ENCODE results near the gene ESRP2. TPM values are rescaled to one million over a fixed set of nuclear protein-coding genes. Genes with fewer than 3 reads are reported as not detected.

The ESRP2 gene
- total RNA-seq, 1 experiment from 2014 or later, result 27.0 TPM

GRCh38 chr16:68259007-68259825, 23.3 kb upstream of the ESRP2 start:
- intact Hi-C loops (cut with micrococcal nuclease; ENCODE audit: unreplicated experiment), result no loop called here
- BruUV-seq (replicated peaks), result no TSS peak

GRCh38 chr16:68257906-68258800, 22.2 kb upstream of the ESRP2 start:
- Histone ChIP-seq H3K36me3 (ENCODE audit: control insufficient read depth, insufficient read depth, low read length) (no peaks in the 10 kb centered on the region), H3K9me3 (ENCODE audit: control insufficient read depth, insufficient read depth, low read depth, low read length) (no peaks in the 10 kb centered on the region), H3K4me3 (ENCODE audit: low read depth in 2 of 2, low read length in 2 of 2) (no peak overlapping the region), H3K27me3 (ENCODE audit: control insufficient read depth, insufficient read depth, low read length) (no peaks in the 10 kb centered on the region), H3K4me1 (ENCODE audit: control insufficient read depth, insufficient read depth, low read length) (no peaks in the 10 kb centered on the region; the same call in 1 of the 2 replicates), H3K27ac (ENCODE audit: low read length) (no peak overlapping the region)
- ChIA-PET CTCF (no interaction called here), POLR2A (no interaction called here)
- no TSS peak for BruUV-seq (replicated peaks)
- DNase-seq (ENCODE audit: low read depth, low spot score), result no peak
- TF ChIP-seq POLR2AphosphoS5 (IDR thresholded peaks at IDR 0.05; ENCODE audit: low read depth, low read length) (no peak), TCF7L2 (IDR thresholded peaks at IDR 0.05; ENCODE audit: low read depth, low read length) (no peak), CTCF (IDR thresholded peaks at IDR 0.05) (no peak), SIN3A (IDR thresholded peaks at IDR 0.05; ENCODE audit: borderline replicate concordance, insufficient read depth, low read depth, low read length) (no peak), REST (IDR thresholded peaks at IDR 0.05; ENCODE audit: insufficient read depth in 1 of 2, low read depth in 2 of 2, low read length in 1 of 2) (no peak)
- intact Hi-C loops (cut with micrococcal nuclease; ENCODE audit: unreplicated experiment) (no loop called here), in situ Hi-C loops (cut with HindIII; ENCODE audit: low pct_unique_long_range_greater_than_20kb, low sequenced_read_pairs) (no loop called here)
- peak; percentile 36 for ATAC-seq

More at GRCh38 chr16:68259007-68259825, 23.3 kb upstream of the ESRP2 start:
- in situ Hi-C loops (cut with HindIII; ENCODE audit: low pct_unique_long_range_greater_than_20kb, low sequenced_read_pairs), result no loop called here
- Histone ChIP-seq H3K27ac (ENCODE audit: low read length) (no peak overlapping the region), H3K4me3 (ENCODE audit: low read depth in 2 of 2, low read length in 2 of 2) (no peak overlapping the region), H3K9me3 (ENCODE audit: control insufficient read depth, insufficient read depth, low read depth, low read length) (no peaks in the 10 kb centered on the region), H3K4me1 (ENCODE audit: control insufficient read depth, insufficient read depth, low read length) (no peaks in the 10 kb centered on the region; the same call in 1 of the 2 replicates), H3K36me3 (ENCODE audit: control insufficient read depth, insufficient read depth, low read length) (no peaks in the 10 kb centered on the region), H3K27me3 (ENCODE audit: control insufficient read depth, insufficient read depth, low read length) (no peaks in the 10 kb centered on the region)
- ATAC-seq, result no peak
- DNase-seq (ENCODE audit: low read depth, low spot score), result no peak
- CTCF ChIA-PET, result no interaction called here
- POLR2A ChIA-PET, result interaction anchor here (0.6 kb wide), 1 partner anchor 10 kb away, joined by 3 read pairs; no protein-coding TSS in a partner anchor
- no peak for TF ChIP-seq REST (IDR thresholded peaks at IDR 0.05; ENCODE audit: insufficient read depth in 1 of 2, low read depth in 2 of 2, low read length in 1 of 2)
